Esophagus (tissue), 2 donors: ENCODE data around the gene OR4D2. TPM values are rescaled to one million over a fixed set of nuclear protein-coding genes. Genes with fewer than 3 reads are reported as not detected.

Experiments used
- H3K27ac ChIP-seq, 2 donors: one replicate each; pipeline ENCODE4 v1.5.1; 2013; ENCODE audit warnings: low read depth in 2 of 2, mild to moderate bottlenecking in 2 of 2, inconsistent platforms in 1 of 2, low read length in 1 of 2, moderate library complexity in 1 of 2
- H3K27me3 ChIP-seq, 2 donors: one replicate each; pipeline ENCODE4 v1.6.1; 2013; ENCODE audit warnings: low read length in 2 of 2, control low read depth in 1 of 2, mild to moderate bottlenecking in 1 of 2; ENCODE audit not compliant: insufficient read depth in 2 of 2, control insufficient read depth in 1 of 2
- H3K36me3 ChIP-seq, 2 donors: one replicate each; pipeline ENCODE4 v1.6.1; 2013; ENCODE audit warnings: low read length in 1 of 2; ENCODE audit not compliant: control insufficient read depth in 2 of 2, insufficient read depth in 2 of 2
- H3K4me1 ChIP-seq, 2 donors: one replicate each; pipeline ENCODE4 v1.6.1; 2013; ENCODE audit warnings: low read length in 1 of 2; ENCODE audit not compliant: control insufficient read depth in 2 of 2, insufficient read depth in 2 of 2
- H3K4me3 ChIP-seq, 2 donors: one replicate each; pipeline ENCODE4 v1.5.1; 2013; ENCODE audit warnings: low read length in 2 of 2, mild to moderate bottlenecking in 2 of 2, low read depth in 1 of 2, moderate library complexity in 1 of 2
- H3K9me3 ChIP-seq, 2 donors: one replicate each; pipeline ENCODE4 v1.6.1; 2013; ENCODE audit warnings: mild to moderate bottlenecking in 2 of 2, low read depth in 1 of 2, low read length in 1 of 2, moderate library complexity in 1 of 2; ENCODE audit not compliant: control insufficient read depth in 2 of 2, insufficient read depth in 1 of 2
- WGBS, 2 donors: extraction: QIAGEN DNeasy Blood & Tissue Kit; methylation state at CpG; one replicate each; pipeline ENCODE4 v1.1.7; 2013; 5-methylcytosine and 5-hydroxymethylcytosine counted together
- polyA plus RNA-seq, 2 donors: library from polyadenylated mRNA; stranded (reverse); fragments of 200-250 nt; gene quantifications; one replicate each; pipeline ENCODE4 v1.2.3, GENCODE V29; 2013
- donor health status: healthy with polysubstance abuse.
- donor health status: Bipolar disorder and iron deficiency.

OR4D2 gene
- polyA plus RNA-seq, 2 donors = not detected

DNA sequence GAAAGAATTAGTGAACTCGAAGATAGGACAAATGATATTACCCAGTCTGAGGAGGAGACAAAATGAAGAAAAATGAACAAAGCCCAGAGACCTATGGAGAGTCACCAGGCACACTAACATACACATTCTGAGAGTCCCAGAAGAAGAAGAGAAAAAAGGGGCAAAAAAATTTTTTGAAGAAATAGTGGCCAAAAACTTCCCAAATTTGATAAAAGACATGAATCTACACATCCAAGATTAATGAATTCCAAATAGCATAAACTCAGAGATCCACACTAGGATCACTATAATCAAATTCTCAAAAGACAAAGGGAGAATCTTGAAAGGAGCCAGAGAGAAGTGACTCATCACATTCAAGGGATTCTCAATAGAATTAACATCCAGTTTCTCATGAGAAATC, 22.0 kb upstream of the OR4D2 start:
- Histone ChIP-seq H3K4me1 (no peaks in the 10 kb centered on the region), H3K27ac (no peak overlapping the region), H3K27me3 (peaks cover 0 to 5% of the 10 kb centered on the region in 2 donors), H3K36me3 (no peaks in the 10 kb centered on the region), H3K4me3 (no peak overlapping the region), H3K9me3 (no peaks in the 10 kb centered on the region)
- WGBS, 2 donors = 88 to 94% methylated on average over 1 of the region's 1 CpG

GRCh38 chr17:58147930-58148434, 18.8 kb upstream of the OR4D2 start, which contains the start of gene OR4D1:
Gene OR4D1 (plus strand): TSS chr17:58148384. CDS start chr17:58155154, 6,770 bp downstream.
- Histone ChIP-seq H3K9me3 (no peaks in the 10 kb centered on the region), H3K4me3 (no peak within 1 kb of the TSS), H3K4me1 (no peaks in the 10 kb centered on the region), H3K36me3 (no peaks in the 10 kb centered on the region), H3K27me3 (peaks cover 0 to 7% of the 10 kb centered on the region in 2 donors), H3K27ac (no peak within 1 kb of the TSS)
- WGBS, 2 donors = 57 to 59% methylated on average over 1 of the region's 1 CpG

- WGBS, 2 donors = 87 to 92% methylated on average over 3 of the region's 3 CpGs
- Histone ChIP-seq H3K36me3 (no peaks in the 10 kb centered on the region), H3K27ac (no peak overlapping the region), H3K9me3 (no peaks in the 10 kb centered on the region), H3K4me3 (no peak overlapping the region), H3K4me1 (no peaks in the 10 kb centered on the region), H3K27me3 (peaks cover 0 to 6% of the 10 kb centered on the region in 2 donors)
These were observed 18.2 kb upstream of the OR4D2 start for GRCh38 chr17:58148609-58149008.

DNA sequence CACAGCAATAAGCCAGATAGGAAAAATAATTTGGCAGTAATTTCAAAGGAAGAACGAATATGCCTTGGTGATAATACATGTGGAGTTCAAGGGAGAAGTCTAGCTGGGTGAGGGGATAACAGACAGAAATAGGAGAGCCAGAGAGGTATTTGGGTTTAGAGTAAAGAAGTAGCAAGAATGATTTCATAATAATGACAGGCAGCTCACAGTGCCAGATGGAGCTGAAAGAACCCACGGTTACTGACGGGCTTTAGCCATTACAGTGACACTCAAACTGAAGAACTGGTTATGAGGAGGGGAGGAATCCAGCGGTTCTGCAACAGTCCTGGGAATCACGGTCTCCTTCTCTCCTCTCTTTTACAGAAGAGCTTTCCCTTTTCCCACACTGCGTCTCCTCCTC, 16.4 kb upstream of the OR4D2 start:
- Histone ChIP-seq H3K27ac (no peak overlapping the region), H3K9me3 (no peaks in the 10 kb centered on the region), H3K27me3 (peaks cover 0 to 3% of the 10 kb centered on the region in 2 donors), H3K36me3 (no peaks in the 10 kb centered on the region), H3K4me1 (no peaks in the 10 kb centered on the region), H3K4me3 (no peak overlapping the region)
- 51 to 53% methylated on average over 6 of the region's 6 CpGs for WGBS, 2 donors

- Histone ChIP-seq H3K4me3 (no peak overlapping the region), H3K9me3 (no peaks in the 10 kb centered on the region), H3K4me1 (peaks cover 2 to 4% of the 10 kb centered on the region in 2 donors), H3K36me3 (no peaks in the 10 kb centered on the region), H3K27ac (no peak overlapping the region), H3K27me3 (peaks cover 2 to 3% of the 10 kb centered on the region in 2 donors)
- 45 to 54% methylated on average over 2 of the region's 2 CpGs for WGBS, 2 donors
These were observed 13.7 kb upstream of the OR4D2 start for GRCh38 chr17:58153046-58153445.

DNA sequence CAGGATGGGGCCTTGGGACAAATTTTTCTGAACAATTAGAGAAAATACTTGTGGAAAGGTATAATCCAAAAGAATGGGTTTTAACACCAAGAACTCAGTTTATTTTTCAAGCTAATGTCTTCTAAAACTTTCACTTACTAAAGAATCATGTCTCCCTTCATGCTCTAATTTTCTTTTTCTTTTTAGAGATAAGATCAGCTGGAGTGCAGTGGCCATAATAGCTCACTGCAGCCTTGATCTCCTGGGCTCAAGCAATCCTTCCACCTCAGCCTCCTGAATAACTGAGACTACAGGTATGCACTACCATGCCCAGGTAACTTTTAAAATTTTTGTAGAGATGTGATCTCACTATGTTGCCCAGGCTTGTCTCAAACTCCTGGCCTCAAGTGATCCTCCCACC, 13.1 kb upstream of the OR4D2 start:
- no peaks in the 10 kb centered on the region for H3K9me3 ChIP-seq
- H3K36me3 ChIP-seq = no peaks in the 10 kb centered on the region
- peaks cover 2 to 4% of the 10 kb centered on the region in 2 donors for H3K4me1 ChIP-seq
- H3K27me3 ChIP-seq = peaks cover 2 to 3% of the 10 kb centered on the region in 2 donors
- no peak overlapping the region for H3K27ac ChIP-seq
- H3K4me3 ChIP-seq = no peak overlapping the region

DNA sequence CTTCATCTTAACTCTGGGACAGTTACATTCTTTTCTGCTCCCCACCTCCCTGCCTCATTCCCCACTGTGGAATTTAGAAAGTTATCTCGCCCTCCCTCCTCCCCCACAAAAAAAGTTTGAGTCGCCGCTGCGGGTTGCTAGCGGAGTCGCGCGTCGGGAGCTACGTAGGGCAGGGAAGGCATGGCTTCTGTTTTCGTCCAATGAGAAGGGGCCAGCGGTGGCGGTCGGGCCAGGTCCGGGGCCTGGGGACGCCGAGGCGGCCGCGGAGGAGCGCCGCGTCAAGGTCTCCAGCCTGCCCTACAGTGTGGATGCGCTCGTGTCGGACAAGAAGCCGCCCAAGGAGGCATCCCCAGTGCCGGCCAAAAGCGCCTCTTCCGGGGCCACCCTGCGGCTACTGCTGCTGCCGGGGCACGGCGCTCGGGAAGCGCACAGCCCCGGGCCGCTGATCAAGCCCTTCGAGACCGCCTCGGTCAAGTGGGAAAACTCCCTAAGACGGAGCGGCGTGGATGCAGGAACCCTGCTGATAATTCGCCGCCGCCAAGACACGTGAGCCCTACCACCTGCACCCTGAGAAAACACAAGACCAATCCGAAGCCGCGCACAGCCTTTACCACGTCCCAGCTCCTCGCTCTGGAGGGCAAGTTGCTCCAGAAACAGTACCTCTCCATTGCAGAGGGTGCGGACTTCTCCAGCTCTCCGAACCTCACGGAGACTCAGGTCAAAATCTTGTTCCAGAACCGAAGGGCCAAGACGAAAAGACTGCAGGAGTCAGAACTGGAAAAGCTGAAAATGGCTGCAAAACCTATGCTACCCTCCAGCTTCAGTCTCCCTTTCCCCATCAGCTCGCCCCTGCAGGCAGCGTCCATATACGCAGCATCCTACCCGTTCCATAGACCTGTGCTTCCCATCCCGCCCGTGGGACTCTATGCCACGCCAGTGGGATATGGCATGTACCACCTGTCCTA, 9.7 kb upstream of the OR4D2 start:
- Histone ChIP-seq H3K27me3 (peaks cover 0 to 2% of the 10 kb centered on the region in 2 donors), H3K4me3 (peak overlapping the region; percentile 27 to 38), H3K36me3 (no peaks in the 10 kb centered on the region), H3K9me3 (no peaks in the 10 kb centered on the region), H3K27ac (no peak overlapping the region), H3K4me1 (peaks cover 2 to 4% of the 10 kb centered on the region in 2 donors)
- WGBS, 2 donors = 5% methylated on average over 65 of the region's 65 CpGs

GRCh38 chr17:58158181-58158580, 8.6 kb upstream of the OR4D2 start:
- 80 to 82% methylated on average over 2 of the region's 2 CpGs for WGBS, 2 donors

DNA sequence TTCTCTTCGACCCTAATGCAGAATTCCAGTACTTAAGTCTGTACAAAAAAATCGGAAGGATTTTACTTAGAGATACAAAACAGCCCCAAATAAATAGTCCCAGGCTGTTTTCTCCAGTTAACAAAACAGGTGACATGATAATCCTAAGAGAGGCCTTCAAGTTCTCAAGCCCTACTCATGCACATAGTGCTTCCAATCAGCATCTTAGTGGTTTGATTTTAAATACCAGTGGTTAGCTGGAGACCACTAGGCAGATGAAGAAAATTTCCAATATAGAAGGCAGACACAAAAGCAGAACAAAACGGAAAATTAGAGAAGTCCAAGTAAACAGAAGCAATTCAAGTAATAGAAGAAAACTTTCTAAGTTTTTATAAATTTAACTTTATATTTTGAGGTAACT, 5.2 kb upstream of the OR4D2 start:
- 78 to 82% methylated on average over 3 of the region's 3 CpGs for WGBS, 2 donors
- peaks cover 0 to 2% of the 10 kb centered on the region in 2 donors for H3K27me3 ChIP-seq

More at GRCh38 chr17:58158181-58158580, 8.6 kb upstream of the OR4D2 start:
- H3K4me1 ChIP-seq = peaks cover 2 to 4% of the 10 kb centered on the region in 2 donors
- no peak overlapping the region for H3K4me3 ChIP-seq
- H3K9me3 ChIP-seq = no peaks in the 10 kb centered on the region
- no peaks in the 10 kb centered on the region for H3K36me3 ChIP-seq
- no peak overlapping the region for H3K27ac ChIP-seq
- peaks cover 0 to 2% of the 10 kb centered on the region in 2 donors for H3K27me3 ChIP-seq

More for the DNA sequence above, 5.2 kb upstream of the OR4D2 start:
- Histone ChIP-seq H3K9me3 (no peaks in the 10 kb centered on the region), H3K4me1 (peaks cover 2 to 4% of the 10 kb centered on the region in 2 donors), H3K4me3 (no peak overlapping the region), H3K27ac (no peak overlapping the region), H3K36me3 (no peaks in the 10 kb centered on the region)
